ENCODE measurements around the gene DENND1A. TPM values are rescaled to one million over a fixed set of nuclear protein-coding genes. Genes with fewer than 3 reads are reported as not detected.

Gene DENND1A
- total RNA-seq, 4 donors from 2014 or later: 37.1 to 55.3 (median 50.0) TPM

DNA sequence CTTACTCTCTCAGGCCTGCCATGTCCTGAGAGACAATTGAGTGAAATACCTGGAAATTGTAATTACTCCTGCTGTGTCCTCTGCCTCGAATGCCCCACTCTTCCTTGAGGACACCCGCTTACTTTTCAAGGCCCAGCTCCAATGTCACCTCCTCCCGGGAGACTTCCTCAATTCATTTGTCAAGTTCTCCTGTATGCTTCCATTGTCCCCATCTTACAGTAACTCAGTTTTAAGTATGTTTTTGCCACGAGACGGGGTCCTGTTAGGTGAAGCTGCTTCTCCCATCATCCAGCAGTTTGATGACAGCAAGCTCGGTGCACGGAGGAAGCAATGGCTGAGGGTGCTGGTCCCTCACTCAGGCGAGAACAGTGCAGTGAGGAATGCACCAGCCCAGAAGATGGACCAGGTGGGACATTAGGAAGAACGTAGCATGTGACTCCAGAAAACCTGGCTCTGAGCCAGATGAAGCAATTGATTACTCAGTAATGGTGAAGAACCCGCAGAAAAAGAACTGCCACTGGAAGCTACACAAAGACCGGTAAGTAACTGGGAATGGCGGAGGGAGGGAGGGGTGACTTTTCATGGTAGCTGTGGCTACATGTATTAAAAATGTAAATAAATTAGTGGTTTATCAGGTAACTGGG is 274.8 kb downstream of the DENND1A start:
- no peak for DNase-seq
- no peaks in the 10 kb centered on the region for H3K27me3 ChIP-seq
- H3K4me3 ChIP-seq: no peak overlapping the region
- H3K36me3 ChIP-seq: peaks cover 0 to 11% (median 0%) of the 10 kb centered on the region in 3 donors
- H3K4me1 ChIP-seq: no peaks in the 10 kb centered on the region
- no peaks in the 10 kb centered on the region for H3K9me3 ChIP-seq
- no peak overlapping the region for H3K27ac ChIP-seq
- no peak for TF ChIP-seq POLR2A (IDR thresholded peaks at IDR 0.05)
- TF ChIP-seq, protein P1, sequence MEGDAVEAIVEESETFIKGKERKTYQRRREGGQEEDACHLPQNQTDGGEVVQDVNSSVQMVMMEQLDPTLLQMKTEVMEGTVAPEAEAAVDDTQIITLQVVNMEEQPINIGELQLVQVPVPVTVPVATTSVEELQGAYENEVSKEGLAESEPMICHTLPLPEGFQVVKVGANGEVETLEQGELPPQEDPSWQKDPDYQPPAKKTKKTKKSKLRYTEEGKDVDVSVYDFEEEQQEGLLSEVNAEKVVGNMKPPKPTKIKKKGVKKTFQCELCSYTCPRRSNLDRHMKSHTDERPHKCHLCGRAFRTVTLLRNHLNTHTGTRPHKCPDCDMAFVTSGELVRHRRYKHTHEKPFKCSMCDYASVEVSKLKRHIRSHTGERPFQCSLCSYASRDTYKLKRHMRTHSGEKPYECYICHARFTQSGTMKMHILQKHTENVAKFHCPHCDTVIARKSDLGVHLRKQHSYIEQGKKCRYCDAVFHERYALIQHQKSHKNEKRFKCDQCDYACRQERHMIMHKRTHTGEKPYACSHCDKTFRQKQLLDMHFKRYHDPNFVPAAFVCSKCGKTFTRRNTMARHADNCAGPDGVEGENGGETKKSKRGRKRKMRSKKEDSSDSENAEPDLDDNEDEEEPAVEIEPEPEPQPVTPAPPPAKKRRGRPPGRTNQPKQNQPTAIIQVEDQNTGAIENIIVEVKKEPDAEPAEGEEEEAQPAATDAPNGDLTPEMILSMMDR (IDR thresholded peaks at IDR 0.05): no peak

DNA sequence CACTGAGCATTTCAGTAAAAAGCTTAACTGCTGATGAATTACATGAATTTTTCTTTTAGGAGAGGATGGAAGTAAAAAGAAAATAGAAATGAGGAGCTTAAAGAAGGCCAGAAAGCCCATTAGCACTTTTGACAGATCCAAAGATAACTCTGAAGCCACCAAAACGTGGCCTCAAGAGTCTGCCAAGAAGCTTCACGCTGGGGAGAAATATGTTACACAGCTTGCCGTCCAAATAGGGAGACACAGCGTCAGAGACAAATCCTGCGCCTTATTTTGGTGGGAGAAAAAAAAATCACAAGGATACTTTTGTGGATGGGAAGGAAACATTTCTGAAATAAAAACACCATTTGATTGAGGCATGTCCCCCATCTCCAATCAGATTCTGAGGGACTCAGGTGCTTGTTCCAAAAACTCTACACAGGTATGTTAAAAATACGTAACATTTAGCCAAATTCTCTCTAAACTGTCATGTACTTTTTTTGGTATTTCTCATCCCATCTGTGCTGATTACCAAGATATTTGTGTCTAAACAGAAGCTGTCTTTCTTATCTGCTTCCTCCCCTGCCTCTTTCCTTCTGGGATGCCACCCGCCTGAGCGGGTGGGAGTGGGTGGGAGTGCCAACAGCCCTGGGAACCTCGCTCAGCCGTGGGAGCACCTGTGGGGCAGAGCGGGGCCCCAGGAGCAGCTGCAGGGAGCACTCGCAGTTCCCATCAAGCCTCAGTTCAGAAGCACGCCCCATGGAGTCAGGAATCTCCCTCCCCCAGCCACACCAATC is 275.5 kb downstream of the DENND1A start:
- no peaks in the 10 kb centered on the region for H3K4me1 ChIP-seq
- no peak overlapping the region for H3K27ac ChIP-seq
- peaks cover 0 to 11% (median 0%) of the 10 kb centered on the region in 3 donors for H3K36me3 ChIP-seq
- TF ChIP-seq POLR2A (IDR thresholded peaks at IDR 0.05): no peak
- TF ChIP-seq, protein P1 (IDR thresholded peaks at IDR 0.05): no peak
- no peaks in the 10 kb centered on the region for H3K27me3 ChIP-seq
- DNase-seq: no peak
- H3K9me3 ChIP-seq: no peaks in the 10 kb centered on the region
- no peak overlapping the region for H3K4me3 ChIP-seq

DNA sequence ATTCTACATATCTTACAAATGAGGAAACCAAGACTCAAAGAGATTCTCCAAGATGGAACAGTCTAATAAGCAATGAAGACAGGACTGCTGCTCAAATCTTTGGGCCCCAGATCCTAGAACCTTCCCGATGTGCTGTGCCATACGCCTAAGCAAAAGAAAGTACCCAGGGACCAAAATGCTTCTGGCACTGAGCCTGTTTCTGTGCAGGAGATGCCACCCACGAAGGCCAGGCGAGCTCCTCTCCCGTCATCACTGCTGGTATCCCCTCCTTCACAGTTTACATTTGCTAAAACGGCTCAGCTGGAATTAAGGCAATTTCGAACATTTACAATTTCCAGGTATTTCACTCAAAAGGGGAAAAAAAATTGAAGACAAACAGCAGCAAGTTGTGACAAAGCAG is 277.5 kb downstream of the DENND1A start:
- no peak overlapping the region for H3K27ac ChIP-seq
- no peaks in the 10 kb centered on the region for H3K4me1 ChIP-seq
- no peak for DNase-seq
- H3K27me3 ChIP-seq: no peaks in the 10 kb centered on the region
- H3K36me3 ChIP-seq: peaks cover 0 to 11% (median 0%) of the 10 kb centered on the region in 3 donors
- H3K4me3 ChIP-seq: no peak overlapping the region
- H3K9me3 ChIP-seq: no peaks in the 10 kb centered on the region
- TF ChIP-seq, protein P1 (IDR thresholded peaks at IDR 0.05): no peak
- TF ChIP-seq POLR2A (IDR thresholded peaks at IDR 0.05): no peak

DNA sequence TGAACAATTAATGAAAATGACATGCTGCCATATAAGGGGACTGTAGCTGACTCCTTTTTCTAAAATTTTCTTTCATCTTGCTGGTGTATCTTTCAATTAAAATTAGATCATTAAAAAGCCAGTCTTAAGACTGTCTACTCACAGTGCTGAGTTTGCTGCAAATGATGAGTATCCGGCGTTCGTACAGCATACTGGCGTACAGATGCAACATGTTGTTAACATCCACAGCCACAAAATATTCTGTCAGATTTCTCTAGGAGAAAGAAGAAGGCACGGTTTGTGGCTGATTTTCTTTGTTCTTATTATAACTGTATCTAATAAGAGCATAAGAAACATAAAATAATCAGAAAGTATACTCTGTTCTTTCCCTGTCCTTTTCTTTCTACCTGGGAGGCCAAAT is 278.1 kb downstream of the DENND1A start:
- Histone ChIP-seq H3K27ac (no peak overlapping the region), H3K4me3 (no peak overlapping the region), H3K27me3 (no peaks in the 10 kb centered on the region), H3K4me1 (no peaks in the 10 kb centered on the region), H3K36me3 (peaks cover 0 to 11% (median 0%) of the 10 kb centered on the region in 3 donors), H3K9me3 (no peaks in the 10 kb centered on the region)
- no peak for TF ChIP-seq POLR2A (IDR thresholded peaks at IDR 0.05)
- TF ChIP-seq, protein P1 (IDR thresholded peaks at IDR 0.05): no peak
- no peak for DNase-seq

DNA sequence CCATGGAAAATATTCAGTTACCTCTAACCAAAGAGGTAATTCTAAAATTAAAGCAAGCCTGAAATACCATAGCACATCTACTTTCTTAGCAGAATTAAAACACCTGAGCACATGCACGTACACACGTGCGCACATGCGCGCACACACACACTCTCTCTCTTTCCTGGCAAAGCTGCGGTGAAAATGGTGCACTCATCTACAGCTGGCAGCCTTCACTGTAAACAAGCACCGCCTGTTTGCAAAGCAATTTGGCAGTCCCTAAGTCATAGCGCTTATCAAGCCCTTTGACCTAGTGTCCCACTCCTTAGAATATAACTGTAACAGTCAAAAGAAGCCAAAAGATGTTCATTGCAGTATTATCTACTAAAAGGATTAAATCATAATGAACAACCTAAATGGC is 278.7 kb downstream of the DENND1A start:
- peak in 2 of 3 donors; percentile 59 to 68 for DNase-seq
- H3K4me3 ChIP-seq: no peak overlapping the region
- no peak for TF ChIP-seq POLR2A (IDR thresholded peaks at IDR 0.05)
- TF ChIP-seq, protein P1 (IDR thresholded peaks at IDR 0.05): no peak
- H3K4me1 ChIP-seq: no peaks in the 10 kb centered on the region
- H3K36me3 ChIP-seq: peaks cover 0 to 16% (median 0%) of the 10 kb centered on the region in 3 donors
- H3K27me3 ChIP-seq: no peaks in the 10 kb centered on the region
- no peak overlapping the region for H3K27ac ChIP-seq
- H3K9me3 ChIP-seq: no peaks in the 10 kb centered on the region
